Measurements from ENCODE around the gene COL13A1.

COL13A1 gene

GRCh38 chr10:69974551-69975155, 172.9 kb downstream of the COL13A1 start:
- DNase-seq, result no peak

- DNase-seq, result no peak
These were observed 175.3 kb downstream of the COL13A1 start for GRCh38 chr10:69976795-69977546.

- no peak for DNase-seq
These were observed 177.5 kb downstream of the COL13A1 start for GRCh38 chr10:69979174-69979573.

GRCh38 chr10:69980672-69981071, 179.0 kb downstream of the COL13A1 start:
- no peak for DNase-seq

GRCh38 chr10:69988094-69988493, 186.4 kb downstream of the COL13A1 start:
- DNase-seq, result no peak

GRCh38 chr10:69991151-69991550, 189.4 kb downstream of the COL13A1 start:
- no peak for DNase-seq

GRCh38 chr10:69994262-69994661, 192.6 kb downstream of the COL13A1 start:
- no peak for DNase-seq

GRCh38 chr10:69996611-69997010, 194.9 kb downstream of the COL13A1 start:
- no peak for DNase-seq

- no peak for DNase-seq
These were observed 198.6 kb downstream of the COL13A1 start for GRCh38 chr10:70000262-70000661.

GRCh38 chr10:70007116-70007820, 205.6 kb downstream of the COL13A1 start:
- no peak for DNase-seq

Measured in NCI-H2107 (cell line).